ENCODE measurements around the gene GABRG2.
"Not testable (repeated sequence)": the region's sequence is repeated elsewhere in the genome, so short reads cannot be mapped to it uniquely, and the experiment has no call there.

Gene GABRG2

DNA sequence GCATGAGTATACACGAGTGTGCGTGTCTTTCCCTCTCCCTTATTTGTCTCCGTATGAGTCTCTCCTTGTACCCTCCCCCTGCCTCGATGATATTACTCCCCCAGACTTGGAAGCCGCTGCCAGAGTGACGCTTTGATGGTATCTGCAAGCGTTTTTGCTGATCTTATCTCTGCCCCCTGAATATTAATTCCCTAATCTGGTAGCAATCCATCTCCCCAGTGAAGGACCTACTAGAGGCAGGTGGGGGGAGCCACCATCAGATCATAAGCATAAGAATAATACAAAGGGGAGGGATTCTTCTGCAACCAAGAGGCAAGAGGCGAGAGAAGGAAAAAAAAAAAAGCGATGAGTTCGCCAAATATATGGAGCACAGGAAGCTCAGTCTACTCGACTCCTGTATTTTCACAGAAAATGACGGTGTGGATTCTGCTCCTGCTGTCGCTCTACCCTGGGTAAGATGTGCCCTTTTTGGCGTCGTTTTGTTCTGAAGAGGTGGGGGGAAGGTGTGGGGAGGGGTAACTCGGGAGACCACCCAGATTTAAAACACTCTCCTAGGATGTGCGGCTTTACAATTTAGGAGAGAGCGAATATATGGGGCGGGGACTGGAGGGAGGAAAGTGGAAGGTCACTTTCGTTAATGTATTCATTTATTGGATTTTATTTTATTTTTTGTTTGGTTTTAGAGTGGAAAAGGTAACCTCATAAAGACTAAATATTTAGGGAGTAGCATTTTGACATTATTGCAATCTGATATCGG lies at the start of gene GABRG2:
GABRG2 (plus strand) TSS at position 119 of the 757 bp plus-strand sequence; CDS start at position 346, 227 bp downstream.
- in situ Hi-C loops (cut with MboI; ENCODE audit: low sequenced_read_pairs) = no loop called here

DNA sequence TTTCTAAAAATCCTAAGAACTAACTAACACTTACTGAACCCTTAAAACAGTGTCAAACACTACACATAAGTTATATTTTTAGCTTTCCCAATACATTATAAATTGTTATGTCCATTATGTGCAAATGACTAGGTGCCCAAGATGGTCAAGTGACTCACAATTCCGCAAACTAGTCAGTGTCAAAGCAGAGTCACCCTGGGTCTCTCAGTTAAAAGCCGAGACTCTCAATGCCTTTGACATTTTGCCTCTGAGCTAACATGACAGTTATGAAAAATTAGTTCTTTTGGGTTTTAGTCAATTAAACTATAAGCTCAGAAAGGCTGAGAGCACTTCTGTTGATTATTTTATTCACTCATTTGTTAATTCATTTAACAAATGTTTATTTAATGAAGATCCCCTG lies 42.3 kb upstream of the GABRG2 start:
- in situ Hi-C loops (cut with MboI; ENCODE audit: low sequenced_read_pairs) = no loop called here

DNA sequence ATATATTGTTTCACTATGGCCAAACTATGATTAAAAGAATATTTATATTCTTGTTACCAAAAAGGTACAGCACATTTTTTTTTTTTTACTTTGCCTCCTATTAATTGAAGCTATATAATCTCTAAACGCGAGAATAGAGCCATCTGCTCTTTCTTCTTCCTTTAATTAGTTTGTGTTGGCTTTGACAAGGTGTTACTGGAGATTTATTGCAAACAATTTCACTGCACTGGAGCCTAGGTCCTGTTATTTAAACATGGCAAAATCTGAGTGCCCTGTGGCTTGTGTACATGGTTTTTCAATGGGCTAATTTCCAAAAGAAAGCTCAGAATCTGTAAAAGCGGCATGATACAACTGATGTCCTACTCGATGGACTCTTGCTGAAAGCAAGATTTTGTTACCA lies 40.8 kb upstream of the GABRG2 start:
- in situ Hi-C loops (cut with MboI; ENCODE audit: low sequenced_read_pairs) = no loop called here

DNA sequence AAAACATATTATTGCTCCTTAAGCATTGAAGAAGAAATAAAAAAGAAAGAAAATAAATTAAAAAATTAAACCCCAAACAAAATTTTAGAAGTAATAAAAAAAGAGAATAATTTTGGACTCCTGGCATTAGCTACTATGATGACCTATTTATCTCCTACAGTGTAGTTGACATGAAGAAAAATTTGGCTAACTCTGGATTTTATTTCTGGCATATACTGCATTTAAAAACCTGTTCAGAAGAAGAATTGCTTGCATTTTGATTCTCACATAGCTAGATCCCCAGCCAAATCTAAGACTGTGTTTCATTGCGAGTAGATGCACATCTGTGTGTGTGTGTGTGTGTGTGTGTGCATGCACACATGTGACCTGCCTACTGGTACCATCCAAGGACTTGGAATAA lies 30.1 kb upstream of the GABRG2 start:
- in situ Hi-C loops (cut with MboI; ENCODE audit: low sequenced_read_pairs) = no loop called here

DNA sequence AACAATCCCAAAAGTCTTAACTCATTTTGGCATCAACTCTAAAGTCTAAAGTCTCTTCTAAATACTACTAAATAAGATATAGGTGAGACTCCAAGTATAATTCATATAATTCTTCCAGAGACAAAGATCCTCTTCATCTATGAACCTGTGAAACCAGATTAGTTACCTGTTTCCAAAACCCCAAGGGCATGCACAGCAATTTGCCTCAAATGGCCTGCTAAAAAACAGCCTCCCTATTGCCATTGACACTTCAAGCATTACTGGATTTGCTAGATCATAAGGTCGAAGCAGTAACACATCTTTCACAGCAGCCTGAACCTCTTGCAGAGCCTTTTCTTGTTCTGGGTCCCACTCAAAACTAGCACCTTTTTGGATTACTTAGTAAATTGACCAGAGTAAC lies 20.3 kb upstream of the GABRG2 start:
- in situ Hi-C loops (cut with MboI; ENCODE audit: low sequenced_read_pairs) = no loop called here

DNA sequence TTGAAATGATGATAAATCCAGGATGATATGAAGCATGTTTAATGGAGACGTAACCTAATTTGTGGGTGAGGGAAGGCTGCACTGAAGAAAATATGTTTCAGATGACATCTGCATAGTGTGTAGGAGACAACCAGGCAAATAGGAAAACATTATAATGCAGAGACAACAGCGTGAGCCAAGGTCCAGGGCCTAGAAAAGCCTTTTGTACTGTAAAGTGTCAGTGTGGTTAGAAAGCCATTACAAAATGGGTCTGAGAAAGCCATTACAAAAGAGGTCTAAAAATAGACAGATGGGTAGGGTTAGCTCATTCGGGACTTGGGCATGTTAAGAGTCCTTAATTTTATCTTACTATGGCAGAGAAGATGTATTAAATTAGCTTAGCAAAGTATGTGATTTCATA lies 14.9 kb upstream of the GABRG2 start:
- in situ Hi-C loops (cut with MboI; ENCODE audit: low sequenced_read_pairs) = no loop called here

DNA sequence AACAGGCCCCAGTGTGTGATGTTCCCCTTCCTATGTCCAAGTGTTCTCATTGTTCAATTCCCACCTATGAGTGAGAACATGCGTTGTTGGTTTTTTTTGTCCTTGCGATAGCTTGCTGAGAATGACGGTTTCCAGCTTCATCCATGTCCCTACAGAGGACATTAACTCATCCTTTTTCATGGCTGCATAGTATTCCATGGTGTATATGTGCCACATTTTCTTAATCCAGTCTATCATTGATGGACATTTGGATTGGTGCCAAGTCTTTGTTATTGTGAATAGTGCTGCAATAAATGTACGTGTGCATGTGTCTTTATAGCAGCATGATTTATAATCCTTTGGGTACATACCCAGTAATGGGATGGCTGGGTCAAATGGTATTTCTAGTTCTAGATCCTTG lies 12.5 kb upstream of the GABRG2 start:
- in situ Hi-C loops (cut with MboI; ENCODE audit: low sequenced_read_pairs) = not testable (repeated sequence)

DNA sequence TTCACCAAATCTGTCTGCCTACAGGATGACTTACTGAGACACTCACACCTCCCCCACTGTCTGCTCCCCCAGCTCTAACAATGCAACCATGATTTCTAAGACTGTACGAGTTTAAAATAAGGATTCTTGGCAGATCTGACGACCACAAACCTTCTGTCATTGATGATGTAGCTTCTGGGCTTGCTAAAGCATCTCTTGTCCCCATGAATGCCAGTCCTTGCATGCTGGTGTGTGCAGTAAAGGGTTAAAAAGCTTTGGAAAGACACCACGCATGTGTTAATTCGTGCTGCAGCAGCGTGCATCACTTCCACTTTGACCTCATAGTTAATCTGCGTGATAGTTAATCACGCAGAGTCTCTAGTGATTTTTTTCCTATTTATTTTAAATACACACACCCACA lies 411 bp upstream of the GABRG2 start:
- in situ Hi-C loops (cut with MboI; ENCODE audit: low sequenced_read_pairs) = no loop called here

DNA sequence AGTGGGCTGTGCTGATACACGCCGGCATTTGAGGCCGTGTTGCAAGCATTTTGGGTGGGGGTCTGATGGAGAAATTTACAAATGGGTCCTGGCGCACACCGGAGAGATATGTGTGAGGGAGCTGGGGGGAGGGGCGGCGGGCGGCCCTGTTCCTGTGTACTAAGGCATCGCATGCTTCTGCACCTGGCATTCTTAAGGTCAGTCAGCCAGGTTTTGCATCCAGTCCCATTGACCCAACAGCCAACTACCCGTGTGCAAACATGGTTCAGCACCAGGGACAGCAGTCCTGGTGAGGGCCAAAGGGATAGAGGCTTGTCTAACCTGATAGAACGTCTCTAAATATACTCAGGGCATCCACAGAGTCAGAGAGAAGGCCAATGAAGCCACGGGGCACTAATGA lies 839 bp downstream of the GABRG2 start:
- in situ Hi-C loops (cut with MboI; ENCODE audit: low sequenced_read_pairs) = no loop called here

DNA sequence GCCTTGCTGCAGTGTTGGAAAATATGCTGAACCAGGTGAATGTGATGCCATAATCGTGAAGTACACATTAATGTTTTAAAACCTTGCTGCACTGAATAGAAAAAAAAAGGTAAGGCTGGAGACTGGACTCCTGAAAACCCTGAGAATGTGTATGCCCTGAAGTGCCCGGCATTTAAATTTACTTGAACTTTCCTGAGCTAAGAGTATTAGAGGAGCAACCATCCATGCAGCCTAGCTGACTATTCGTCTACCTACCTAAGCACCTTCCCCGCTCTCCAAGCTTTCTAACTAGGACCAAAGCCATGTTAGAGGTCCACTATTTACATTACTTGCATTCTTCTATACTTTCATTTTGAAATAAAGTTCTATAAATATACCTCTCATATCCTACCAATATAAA lies 1.4 kb downstream of the GABRG2 start:
- in situ Hi-C loops (cut with MboI; ENCODE audit: low sequenced_read_pairs) = no loop called here

DNA sequence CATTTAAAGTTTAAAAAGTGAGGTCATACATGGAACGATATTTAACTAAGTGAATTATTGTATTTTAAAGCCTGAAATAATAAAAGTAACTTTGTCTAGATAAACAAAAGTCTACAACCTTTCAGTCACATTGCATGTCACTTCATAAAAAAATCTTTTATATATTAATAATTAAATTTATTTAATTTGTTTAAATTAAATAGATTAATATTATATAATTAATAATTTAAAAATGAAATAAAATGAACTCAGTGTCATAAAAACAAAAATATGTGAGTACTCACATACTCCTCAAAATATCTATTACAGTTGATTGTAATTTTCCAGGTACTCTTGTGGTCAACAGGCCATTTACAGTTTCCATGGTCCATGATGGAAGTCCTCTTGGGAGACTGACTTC lies 11.2 kb downstream of the GABRG2 start:
- in situ Hi-C loops (cut with MboI; ENCODE audit: low sequenced_read_pairs) = no loop called here

DNA sequence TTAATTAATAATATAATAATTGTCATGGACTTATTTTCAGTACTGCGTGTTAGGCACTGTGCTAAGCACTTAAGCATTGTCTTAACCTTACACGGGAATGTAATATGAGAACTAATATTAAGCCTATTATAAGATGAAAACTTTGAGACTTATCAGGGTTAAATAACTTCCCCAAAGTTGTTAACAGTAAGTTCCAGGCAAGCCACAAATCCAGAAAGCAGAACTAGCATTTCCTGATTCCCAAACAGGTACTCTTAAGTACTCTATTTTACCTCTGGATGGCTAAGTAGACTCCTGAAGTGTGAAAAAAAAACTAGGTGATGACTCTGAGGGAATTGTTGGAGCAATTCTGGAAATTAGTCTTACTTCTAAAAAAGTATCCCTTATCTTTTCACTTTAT lies 23.8 kb downstream of the GABRG2 start:
- in situ Hi-C loops (cut with MboI; ENCODE audit: low sequenced_read_pairs) = no loop called here

DNA sequence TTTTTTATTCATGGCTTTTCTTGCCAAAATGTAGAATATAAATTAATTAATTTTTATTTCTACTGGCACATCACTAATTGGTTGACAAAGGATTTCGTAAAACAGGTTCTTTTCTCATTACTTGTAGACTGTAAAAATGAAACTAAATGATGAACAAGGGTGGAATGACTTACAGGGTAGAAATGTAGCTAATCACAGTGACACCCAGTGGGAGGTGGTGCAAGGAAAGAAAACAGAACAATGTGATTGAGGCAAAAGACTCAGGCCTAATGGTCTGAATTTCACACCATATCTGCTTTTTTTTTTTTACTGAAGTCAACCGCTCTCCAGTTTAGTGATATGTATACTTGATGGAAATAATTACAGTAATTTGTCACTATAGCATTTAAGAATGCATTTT lies 28.9 kb downstream of the GABRG2 start:
- in situ Hi-C loops (cut with MboI; ENCODE audit: low sequenced_read_pairs) = no loop called here

DNA sequence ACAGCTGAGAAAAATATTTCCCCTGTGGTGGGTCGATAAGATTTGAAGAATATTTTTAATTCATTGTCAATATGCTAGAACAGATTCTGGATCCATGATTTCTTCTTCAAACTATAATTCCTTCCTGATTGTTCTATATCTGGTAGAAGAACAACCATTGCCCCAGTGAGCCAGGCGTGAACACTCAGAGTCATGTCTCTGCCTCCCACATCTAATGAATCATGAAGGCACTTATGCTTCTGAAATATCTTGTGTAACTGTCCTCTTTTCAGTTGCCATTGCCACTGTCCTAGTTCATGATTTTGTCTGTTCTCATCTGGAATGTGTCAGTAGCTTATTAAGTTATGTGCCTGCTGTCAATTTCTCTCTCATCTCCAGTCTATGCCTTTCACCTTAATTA lies 40.0 kb downstream of the GABRG2 start:
- in situ Hi-C loops (cut with MboI; ENCODE audit: low sequenced_read_pairs) = no loop called here

DNA sequence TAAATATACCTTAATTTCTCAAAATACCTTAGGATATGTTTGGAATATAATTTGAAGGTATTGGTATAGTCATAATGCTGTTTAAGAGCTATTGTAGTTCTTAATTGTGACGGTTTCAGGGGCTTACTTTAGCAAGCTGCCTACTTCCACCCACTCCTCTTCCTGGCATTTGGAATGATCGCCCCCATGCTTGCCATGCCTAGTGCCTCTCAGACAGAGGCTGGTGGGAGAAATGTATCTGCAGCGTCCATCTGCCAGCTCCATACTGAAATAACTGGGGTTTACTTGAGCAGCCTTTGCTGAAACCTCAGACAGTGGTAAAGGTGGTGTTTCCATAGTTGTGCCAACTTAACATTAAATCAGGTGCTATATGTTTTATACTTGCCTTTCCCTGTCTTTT lies 52.2 kb downstream of the GABRG2 start:
- in situ Hi-C loops (cut with MboI; ENCODE audit: low sequenced_read_pairs) = no loop called here

DNA sequence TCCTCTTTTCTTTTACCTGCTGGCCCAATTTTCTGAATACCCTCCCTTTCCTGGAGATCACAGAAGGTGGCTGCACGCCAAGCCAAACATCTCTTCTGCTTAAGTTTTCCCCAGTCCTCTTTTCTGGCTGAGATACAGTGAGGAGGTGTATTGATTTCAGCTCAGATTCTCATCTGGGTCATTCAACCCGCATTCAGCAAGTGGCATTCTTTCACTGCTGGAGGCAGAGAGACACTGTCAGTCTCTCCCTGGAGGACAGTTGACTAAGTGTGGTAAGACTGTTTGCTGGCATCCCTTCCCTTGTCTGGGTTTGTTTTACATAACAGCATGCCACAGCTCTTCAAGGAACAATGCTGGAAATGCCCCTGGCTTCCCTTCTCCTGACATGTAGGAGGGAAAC lies 60.5 kb downstream of the GABRG2 start:
- in situ Hi-C loops (cut with MboI; ENCODE audit: low sequenced_read_pairs) = no loop called here

DNA sequence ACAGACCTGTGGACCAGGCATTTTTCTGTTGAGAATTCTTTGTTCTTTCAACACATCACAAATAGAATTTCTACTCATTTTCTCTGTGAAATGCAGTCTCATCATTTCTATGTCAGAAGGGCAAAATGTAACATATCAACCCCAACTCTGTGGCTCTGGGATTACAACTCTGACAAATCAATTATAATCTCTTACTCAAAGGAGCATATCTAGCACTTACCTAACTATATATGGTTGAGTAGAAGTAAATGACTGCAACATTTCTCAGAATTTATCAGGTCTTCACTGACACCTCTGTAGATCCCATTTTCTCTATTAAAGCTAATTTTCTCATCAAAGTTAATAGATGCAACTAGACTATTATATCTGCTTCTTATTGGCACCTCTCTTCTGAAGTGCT lies 64.8 kb downstream of the GABRG2 start:
- in situ Hi-C loops (cut with MboI; ENCODE audit: low sequenced_read_pairs) = no loop called here

DNA sequence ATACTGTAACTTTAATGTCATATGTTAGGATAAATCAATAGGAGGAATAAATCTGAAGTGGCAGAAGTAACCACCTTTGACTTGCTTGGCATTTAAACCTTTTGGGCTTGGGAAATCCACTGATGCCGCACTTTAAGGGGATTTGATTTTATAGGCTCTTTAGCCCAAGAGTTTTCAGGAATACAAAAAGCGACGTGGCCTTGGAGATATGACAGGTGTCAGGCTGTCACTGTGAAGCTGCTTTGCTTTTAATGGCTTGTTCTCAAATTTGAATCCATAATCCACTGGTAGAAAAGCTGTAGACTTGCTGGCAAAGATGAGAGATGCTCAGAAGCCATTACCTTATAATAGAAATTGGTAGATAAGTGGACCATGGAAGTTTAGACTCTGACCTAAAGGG lies 71.6 kb downstream of the GABRG2 start:
- in situ Hi-C loops (cut with MboI; ENCODE audit: low sequenced_read_pairs) = no loop called here

DNA sequence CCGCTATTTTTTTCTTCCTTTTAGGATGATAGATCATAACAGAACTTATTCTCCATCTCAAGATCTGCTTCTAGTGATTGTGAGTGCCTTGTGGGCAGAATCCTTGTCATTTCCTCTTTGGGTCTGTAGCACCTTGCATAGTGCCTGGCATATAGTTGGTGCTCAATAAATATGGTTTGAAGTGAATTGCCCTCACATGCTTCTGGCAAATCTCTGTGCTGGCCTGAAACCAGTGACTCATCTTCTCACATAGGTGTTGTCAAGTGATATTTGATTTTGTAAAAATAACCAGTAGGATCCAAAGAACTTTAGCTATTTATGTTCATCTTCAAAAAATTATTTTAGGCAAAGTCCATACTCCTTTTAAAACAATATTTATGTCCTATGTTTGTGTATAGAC lies 86.7 kb downstream of the GABRG2 start:
- in situ Hi-C loops (cut with MboI; ENCODE audit: low sequenced_read_pairs) = no loop called here

DNA sequence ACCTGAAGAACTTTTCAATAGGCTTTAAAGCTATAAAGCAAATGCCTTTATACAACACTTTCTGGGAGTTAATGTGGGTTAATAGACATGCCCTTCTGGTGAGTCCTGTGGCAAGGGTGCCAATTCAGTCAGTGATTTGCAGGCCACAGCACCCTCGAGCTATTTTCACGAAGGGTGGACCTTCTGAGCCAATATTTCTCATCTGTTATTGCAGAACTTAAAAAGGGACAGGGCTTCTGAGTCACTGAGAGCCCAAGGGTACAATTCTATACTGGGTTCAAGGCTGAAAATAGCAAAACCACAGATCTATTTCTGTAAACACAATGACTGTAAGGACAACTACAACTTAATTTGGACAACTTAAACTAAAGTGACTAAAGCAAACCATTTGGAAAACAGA lies 92.8 kb downstream of the GABRG2 start:
- in situ Hi-C loops (cut with MboI; ENCODE audit: low sequenced_read_pairs) = no loop called here

DNA sequence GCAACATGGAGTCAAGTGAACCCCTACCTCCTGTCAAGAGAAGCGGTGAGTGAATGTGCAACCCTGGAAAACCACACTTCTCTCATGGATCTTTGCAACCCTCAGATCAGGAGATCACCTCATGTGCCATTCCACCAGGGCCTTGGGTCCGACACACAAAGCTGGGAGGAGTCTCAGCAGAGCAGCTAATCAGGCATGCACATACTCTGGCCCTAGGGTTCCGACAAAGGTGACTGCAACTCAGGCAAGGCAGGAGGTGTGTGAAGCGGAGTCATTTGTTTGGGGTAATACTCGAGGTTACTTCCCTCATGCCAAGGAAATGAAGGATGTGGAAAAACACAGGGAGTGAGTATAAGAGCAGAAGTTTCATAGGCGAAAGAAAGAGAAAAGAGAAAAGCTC lies 96.1 kb downstream of the GABRG2 start:
- in situ Hi-C loops (cut with MboI; ENCODE audit: low sequenced_read_pairs) = no loop called here

DNA sequence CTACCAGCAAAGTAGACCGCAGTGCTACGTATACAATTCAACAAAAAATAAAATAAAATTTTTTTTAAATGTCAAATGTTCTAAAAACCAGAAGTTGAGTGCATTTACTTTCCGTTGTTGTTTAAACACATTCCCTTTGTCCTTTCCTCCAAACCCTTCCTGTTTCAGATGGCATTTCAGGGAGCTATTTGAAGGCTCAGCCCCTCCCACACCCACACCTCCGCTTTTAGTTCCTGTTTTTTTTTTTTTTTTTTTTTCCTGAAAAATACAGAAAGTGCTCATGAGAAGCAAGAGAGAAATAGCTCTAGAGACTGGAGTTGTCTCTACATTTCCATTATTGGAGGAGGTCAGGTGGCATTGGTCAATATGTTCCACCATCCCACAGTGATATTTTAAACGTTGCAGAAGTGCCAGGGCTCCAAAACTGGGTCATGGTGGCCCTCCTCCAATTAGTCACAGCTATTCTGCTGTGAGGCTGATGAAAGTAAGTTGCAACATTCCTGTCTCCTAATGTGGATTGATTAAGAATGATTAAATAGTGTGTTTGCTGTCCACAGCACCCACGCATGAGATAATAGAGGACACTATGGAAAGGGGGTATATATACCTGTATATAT lies 106.9 kb downstream of the GABRG2 start:
- in situ Hi-C loops (cut with MboI; ENCODE audit: low sequenced_read_pairs) = no loop called here

DNA sequence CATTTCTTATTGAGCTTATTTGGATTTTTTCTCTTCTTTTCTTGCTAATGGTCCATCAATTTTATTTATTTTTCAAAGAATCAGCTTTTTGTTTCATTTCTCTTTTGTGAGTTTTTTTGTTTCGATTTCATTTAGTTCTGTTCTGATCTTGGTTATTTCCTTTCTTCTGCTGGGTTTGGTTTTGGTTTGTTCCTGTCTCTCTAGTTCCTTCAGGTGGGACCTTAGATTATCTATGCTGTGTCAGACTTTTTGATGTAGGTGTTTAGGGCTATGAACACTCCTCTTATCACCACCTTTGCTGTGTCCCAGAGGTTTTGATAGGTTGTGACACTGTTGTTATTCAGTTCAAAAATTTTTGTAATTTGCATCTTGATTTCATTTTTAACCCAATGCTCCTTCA lies 119.8 kb downstream of the GABRG2 start:
- in situ Hi-C loops (cut with MboI; ENCODE audit: low sequenced_read_pairs) = no loop called here
